SK-N-MC (cell line): ENCODE data around the gene CALN1.

Experiments
- EZH2 ChIP-seq: fragments of 200-600 bp; sonication (generic); IDR thresholded peaks from one replicate; pipeline ENCODE4 v1.6.1; 2017; ENCODE audit warnings: antibody characterized with exemption
- POLR2AphosphoS5 ChIP-seq: IDR thresholded peaks from 2 replicates; pipeline ENCODE4 v1.6.1; 2012; ENCODE audit warnings: mild to moderate bottlenecking, low read depth, low read length, borderline replicate concordance

DNA sequence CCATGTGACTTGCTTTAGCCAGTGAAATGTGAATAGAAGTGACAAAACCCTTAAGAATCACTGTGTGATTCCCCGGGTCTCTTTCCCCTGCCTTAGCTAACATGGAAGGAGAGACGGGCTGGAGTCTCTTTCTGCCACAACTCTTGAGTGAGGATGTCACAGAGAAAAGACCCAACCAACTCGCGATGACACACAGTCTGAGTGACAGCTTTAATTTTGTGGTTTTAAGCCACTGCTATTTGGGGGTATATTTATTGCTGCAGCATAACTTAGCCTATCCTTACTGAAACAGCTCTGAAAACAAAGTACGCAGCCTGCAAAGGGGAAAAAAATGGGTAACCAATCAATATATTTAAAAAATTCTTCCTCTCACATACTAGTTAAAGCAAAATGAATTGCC lies 319.4 kb downstream of the CALN1 start:
- TF ChIP-seq POLR2AphosphoS5 (no peak), EZH2 (no peak)
